Raji (cell line): ENCODE measurements around the gene EVX2.

Source experiments
- POLR2A ChIP-seq: IDR thresholded peaks from 2 replicates; pipeline ENCODE4 v1.6.1; 2011; ENCODE audit warnings: low read depth, low read length, control low read depth; ENCODE audit not compliant: insufficient read depth

Gene EVX2

DNA sequence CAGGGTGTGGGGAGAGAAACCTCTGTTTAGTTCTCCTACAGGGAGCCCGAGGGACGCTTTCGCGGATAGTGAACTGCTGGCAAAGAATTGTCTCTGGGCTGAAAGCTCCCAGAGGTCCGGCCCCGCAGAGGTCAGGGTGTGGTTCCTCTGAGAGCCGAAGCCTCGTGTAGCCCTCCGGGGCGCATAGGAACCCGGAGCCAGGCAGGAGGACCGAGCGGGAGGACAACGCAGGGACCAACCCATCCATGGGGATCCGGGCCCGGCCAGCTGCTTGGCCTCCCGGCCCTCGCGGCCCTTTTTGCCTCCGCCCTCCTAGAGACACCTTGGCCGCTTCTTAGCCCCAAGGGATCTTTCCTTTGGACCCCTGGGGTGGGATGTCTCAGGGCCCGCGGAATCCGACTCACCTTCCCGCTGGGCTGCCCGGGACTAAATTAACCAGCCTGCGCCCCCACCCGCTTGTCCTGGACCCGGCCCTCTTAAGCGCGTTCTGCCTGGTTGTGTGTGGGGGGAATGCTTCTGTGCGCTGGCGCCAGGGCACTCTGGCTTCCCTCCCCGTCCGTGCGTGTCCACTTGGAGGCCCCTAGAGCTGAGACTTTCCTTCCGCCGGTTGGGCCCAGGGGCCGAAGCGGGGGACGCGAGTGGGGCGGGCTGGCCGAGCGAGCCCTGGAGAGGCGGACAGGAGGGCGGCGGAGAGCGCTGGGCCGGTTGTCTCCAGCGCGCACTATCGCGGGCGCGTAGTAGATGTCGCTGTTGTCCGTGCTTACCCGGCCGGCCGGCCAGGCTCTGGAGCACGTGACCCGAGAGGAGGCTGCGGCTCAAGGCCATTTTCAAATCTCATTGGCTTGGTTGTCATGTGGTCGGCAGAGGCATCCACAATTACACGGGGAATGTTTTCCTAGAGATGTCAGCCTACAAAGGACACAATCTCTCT, 32.4 kb upstream of the EVX2 start, which contains the start of gene HOXD10:
Gene HOXD10, plus strand, starts transcription at position 896 of the 931 bp plus-strand sequence. CDS start 56 bp downstream, outside the sequence.
- TF ChIP-seq POLR2A: no peak

DNA sequence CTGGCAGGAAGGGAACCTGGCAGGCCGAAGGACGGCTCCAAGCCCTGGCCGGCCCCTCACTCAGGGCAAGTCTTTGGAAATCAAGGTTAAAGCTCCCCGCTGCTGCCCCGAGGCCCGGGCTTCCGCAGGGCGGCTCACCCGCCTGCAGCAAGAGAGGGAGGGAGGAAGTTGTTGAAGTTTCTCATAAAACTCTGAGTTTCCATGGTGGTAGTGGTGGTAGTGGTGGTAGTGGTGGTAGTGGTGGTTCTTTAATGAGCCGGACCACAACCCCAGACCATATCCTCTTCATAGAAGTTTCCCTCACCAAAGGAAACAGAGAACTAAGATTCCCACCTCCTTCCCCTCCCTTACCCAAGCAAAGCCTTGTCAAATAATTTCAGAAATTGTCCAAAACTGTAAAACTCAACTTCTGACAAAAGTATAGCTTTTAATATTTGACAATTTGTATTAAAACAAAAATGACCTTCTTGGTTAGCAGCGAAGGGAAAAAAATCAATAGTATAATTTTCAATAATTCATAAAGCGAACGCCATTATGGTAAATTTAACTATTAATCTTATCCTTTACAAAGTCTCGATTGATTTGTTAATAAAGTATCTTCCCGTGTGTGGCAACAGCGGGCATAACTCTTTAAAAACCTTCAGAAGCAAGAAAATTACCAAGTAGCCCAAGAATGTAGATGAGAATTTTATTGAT, 31.3 kb upstream of the EVX2 start:
- TF ChIP-seq POLR2A: no peak

DNA sequence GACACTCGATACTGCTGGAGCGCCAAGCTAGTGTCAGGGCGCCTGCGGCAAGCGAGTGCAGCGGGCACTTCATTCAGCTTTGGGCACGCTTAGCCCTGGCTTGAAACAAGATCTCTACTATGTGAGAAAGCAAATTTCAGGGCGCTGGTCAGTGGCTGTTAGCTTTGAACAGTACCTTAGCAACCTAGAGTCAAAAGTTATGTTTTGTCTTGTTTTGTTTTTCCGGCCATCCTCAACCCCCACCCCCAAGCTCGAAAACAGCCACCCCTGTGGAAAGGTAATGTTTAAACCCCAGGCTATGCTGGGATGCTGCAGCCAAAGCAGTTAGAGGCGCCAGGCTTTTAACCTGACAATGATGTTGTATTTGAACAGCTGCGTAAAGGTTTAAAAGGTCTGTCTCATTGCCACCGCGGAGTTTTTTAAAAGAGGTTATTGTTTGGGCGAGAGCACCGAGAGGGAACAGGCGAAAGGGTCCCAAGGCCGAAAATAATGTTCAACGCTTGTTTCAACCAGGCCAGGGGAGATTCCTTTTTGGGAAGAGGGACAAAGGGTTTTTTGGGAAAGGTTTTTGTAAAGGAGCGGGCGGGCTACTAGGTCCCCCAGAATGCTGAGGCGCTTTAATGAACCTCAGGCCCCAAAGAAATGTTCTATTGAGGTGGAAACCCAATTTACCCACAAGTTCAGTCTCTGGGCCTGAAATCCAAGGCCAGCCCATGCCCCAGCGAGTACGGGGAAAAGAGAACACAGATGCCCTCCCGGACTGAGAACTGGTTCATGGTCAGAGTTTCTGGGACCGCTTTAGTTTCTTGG, 30.6 kb upstream of the EVX2 start:
- no peak for TF ChIP-seq POLR2A

DNA sequence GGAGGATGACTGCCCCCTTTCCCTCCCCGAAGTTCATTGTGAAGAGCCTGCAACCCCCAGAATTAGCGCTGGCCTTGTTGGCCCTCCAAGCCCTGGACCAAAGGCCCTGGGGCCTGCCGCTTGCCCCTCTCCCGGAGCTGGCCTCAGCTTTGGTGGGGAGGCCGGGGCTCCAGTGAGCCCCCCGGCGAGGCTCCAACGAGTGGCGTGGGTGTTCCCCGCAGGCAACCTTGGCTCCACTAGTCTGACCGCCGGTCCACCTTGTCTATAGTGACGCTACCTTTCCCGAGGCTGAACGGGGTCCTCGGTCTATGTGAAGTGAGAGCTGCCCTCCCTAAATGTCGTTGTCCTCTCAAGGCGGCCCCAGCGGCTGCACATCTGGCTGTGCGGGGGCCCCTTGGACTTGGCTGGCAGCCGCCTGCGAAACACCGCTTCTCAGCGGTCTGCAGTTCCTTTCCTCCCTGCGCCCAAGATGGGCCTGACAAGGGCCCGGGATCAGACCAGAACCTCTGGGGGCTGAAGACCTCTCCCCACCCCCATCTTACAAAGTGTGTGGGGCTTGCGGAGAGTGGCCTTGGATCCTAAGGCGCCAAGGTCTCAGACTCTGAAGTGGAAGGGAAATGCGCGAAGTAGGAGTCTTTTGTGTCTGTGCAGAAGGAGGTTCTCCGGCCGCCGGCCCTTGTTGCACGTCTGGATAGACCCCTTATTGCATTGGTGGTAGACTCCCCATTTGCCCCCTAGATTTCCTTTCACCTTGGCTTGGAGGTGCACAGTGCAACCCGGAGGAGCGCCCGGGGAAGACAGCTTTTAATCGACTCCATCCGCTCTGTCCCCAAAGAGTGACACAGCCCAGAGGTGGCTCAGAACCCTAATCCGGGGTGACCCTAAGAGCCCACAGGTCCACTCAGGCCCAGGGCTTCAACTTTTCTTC, 28.9 kb upstream of the EVX2 start:
- no peak for TF ChIP-seq POLR2A

DNA sequence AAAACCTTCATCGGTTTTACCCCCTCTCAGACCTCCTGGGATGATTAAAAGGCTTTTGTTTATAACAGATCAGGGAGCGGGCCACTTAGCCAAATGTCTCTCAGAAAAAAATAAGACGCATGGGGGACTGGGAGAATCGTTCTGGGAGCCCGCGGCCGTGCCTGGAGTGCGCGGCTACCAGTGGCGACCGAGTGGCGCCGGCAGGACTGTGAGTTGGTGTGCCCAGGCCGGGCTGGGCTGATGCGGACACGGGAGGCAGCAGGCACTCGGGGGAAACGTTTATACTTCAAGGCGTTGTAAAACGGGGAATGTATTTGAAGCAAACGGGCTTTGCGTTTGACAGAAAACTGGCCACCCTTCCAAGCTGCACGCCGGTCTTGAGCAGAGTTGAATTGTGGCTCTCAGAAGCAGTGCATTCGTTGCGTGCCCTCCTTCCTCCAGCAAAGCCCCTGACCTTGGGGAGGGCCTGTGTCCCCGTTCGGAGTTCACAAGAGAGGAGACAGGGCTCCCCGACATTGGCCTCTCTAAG, 28.1 kb upstream of the EVX2 start:
- TF ChIP-seq POLR2A: no peak

DNA sequence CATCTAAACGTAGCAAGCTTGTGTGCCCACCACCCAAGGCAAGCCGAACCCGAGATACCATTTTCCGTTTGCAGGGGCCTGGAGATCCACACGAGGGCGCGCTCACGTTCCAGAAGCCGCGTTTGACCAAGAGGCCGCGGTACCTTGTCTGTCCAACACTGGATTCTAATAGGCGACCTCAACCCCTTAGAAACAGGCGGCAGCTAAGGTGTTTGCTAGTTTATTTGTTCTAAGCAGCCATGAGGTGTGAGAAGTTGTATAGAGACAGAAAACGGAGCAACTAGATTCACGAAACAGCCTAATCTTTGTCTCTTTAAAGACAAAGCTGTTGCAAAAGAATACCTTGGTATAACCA, 27.5 kb upstream of the EVX2 start:
- no peak for TF ChIP-seq POLR2A

DNA sequence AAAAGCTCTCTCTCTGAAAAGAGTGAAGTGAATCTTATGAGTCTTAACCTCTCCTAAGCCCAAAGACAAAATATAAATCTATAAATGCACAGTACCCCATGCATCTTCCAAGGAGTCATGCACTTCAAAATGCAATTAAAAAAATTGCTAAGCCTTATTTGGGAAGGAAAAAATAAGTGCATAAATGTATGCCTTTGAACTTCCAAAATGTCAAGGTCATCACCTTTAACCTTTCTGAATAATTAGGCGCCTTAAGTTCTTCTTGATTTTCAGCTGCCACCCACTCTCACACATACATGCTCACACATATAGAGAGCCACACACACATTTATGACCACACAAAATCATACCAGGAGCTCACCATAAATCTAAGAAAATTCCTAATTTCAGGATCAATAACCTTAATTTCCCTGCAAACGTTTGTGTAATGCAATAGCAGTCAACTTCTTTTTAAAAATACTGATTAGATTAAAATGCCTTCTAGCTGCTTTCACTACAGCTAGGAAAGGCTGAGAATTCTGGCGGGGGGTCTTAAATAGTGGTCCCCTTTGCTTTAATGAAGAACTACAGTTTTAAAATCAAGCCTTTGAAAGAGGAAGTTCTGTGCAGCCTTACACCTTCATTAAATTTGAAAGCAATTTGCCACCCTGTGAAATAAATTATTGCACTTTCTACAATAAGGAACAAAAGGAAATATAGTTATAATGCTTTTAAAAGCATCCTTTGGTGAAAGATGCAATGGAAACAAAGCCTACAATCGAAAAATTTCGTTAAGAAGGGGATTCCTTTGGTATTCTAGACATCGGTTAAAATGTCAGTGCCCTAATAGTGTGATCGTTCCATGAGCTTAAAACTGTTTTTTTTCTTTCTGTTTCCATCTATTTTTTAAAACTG, 26.9 kb upstream of the EVX2 start:
- no peak for TF ChIP-seq POLR2A

DNA sequence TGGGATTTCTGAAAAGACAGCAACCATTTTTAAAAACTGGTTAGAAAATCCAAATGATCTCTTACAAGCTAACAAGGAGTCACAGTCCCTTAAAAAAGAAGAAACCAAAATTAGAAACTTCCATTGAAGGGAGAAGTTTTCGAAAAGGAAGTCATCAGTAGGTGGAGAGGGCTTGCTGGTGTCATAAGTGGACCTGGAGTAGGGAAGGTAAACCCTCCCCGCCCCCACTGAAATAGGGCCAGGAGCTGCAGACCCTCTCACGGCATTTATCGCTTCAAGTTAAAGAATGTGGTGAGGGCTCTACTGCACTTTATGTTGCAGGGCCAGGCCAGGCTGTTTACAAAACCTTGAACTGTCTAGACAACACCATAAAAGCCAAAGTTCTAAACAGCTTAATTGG, 26.2 kb upstream of the EVX2 start:
- TF ChIP-seq POLR2A: no peak

DNA sequence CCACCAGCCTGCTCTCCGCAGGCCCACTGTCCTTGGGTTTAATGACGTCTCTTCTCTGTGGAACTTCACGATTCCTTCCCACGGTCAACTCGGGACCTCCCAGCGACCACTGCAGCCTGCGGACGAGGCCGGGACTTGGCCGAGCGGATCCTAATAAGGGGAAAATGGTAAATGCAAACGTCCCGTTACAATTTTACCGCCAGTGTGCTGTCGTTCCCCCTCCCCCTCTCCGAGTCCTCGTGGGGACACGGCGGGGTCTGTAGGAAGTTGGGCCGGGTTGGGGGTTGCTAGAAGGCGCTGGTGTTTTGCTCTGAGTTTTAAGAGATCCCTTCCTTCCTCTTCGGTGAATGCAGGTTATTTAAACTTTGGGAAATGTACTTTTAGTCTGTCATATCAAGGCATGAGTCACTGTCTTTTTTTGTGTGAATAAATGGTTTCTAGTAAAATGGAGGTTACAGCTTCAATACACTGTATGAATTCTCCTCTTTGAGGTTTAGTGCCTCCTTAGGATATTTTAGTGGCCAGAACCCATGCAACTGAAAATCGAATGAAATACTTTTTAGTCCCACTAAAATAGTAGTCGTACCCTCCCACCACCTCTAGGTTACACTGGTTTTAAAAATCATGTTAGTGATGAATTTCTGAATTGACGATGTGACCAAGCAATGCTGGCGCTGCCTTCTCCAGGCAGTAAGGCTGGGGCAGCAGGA, 25.6 kb upstream of the EVX2 start:
- no peak for TF ChIP-seq POLR2A

DNA sequence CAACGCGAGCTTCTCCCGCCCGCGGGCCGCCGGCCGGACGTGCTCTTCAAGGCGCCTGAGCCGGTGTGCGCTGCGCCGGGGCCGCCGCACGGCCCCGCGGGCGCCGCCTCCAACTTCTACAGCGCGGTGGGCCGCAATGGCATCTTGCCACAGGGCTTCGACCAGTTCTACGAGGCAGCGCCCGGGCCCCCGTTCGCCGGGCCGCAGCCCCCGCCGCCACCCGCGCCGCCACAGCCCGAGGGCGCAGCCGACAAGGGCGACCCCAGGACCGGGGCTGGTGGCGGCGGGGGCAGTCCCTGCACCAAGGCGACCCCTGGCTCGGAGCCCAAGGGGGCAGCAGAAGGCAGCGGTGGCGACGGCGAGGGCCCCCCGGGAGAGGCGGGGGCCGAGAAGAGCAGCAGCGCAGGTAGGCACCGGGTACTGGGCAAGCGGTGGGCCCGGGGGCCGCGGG, 24.0 kb upstream of the EVX2 start:
- no peak for TF ChIP-seq POLR2A

DNA sequence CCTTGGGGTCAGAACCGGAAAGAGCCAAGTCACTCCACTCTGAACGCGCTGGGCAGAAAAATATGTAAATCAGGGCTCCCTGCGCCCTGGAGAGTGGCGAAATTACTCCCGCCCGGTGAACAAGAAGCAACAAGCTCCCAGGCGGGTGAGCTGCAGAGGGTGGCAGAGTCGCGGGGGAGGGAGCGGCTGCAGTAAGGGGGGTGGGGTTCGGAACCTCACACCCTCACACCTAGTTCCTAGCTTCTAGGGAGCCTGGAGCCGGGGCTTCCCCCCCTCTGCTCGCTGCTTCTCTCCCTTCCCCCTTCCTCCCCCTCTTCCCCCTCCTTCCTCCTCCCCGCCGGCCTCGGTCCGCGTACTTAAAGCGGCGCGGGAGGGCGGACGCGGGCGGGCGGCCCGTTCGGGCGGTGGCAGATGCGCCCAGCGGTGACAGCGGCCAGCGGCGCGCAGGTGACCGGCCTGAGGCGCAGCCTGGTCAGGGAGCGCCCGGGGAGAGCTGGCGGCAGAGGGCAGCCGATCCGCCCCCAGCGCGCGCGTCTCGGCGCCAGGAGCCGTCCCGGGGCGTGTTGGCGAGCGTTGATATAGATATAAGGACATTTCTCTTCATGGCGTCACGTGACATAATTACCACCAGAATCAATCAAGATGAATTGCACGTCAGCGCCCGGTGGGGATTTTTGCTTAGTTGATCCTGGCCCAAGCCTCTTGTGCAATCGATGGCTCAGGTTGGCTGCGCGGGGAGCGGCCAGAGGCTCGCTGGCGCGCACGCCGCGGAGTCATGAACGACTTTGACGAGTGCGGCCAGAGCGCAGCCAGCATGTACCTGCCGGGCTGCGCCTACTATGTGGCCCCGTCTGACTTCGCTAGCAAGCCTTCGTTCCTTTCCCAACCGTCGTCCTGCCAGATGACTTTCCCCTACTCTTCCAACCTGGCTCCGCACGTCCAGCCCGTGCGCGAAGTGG, 23.1 kb upstream of the EVX2 start, which contains the start of gene HOXD11:
Gene HOXD11, plus strand, starts transcription at position 700 of the 959 bp plus-strand sequence. Its CDS starts 76 bp downstream, at position 776.
- TF ChIP-seq POLR2A: no peak
